Mammary epithelial cell (primary cell): ENCODE measurements around the gene FSCN2.

Experiments used
- EZH2 ChIP-seq: IDR thresholded peaks from 2 replicates; pipeline ENCODE4 v1.6.1; 2012; ENCODE audit warnings: low read length, inconsistent platforms, borderline replicate concordance
- TF ChIP-seq, protein P1 (sequence below), 2 donors: IDR thresholded peaks in 1 of 2; conservative IDR thresholded peaks in 1 of 2; 2 replicates each; pipeline ENCODE4 v1.5.1; 2011 to 2012; ENCODE audit warnings: inconsistent platforms in 2 of 2, low read length in 2 of 2, mild to moderate bottlenecking in 2 of 2, control low read depth in 1 of 2, low read depth in 1 of 2; ENCODE audit not compliant: insufficient read depth in 1 of 2; ENCODE audit errors: extremely low read depth in 1 of 2

DNA sequence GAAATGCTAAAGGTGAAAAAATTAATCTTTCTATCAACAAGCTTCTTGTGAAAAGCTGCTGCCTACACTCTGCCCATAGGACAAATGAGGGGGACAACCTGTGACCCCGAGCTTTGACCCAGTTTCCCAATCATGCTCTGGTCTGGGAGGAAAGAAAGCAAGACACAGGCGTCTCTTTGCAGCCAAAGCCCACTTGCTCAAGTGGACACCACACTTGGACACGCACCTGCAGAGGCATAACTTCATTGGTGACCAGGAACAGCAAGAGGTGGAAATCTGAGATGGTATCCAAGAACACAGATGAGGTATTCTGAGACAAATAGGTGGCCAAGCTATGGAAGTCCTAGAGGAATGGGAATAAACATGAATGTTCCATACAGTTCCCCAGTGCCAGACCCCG, 39.0 kb downstream of the FSCN2 start:
- TF ChIP-seq, protein P1, sequence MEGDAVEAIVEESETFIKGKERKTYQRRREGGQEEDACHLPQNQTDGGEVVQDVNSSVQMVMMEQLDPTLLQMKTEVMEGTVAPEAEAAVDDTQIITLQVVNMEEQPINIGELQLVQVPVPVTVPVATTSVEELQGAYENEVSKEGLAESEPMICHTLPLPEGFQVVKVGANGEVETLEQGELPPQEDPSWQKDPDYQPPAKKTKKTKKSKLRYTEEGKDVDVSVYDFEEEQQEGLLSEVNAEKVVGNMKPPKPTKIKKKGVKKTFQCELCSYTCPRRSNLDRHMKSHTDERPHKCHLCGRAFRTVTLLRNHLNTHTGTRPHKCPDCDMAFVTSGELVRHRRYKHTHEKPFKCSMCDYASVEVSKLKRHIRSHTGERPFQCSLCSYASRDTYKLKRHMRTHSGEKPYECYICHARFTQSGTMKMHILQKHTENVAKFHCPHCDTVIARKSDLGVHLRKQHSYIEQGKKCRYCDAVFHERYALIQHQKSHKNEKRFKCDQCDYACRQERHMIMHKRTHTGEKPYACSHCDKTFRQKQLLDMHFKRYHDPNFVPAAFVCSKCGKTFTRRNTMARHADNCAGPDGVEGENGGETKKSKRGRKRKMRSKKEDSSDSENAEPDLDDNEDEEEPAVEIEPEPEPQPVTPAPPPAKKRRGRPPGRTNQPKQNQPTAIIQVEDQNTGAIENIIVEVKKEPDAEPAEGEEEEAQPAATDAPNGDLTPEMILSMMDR (conservative IDR thresholded peaks at IDR 0.05 in 1 of 2, IDR thresholded peaks at IDR 0.05 in 1 of 2; ENCODE audit: extremely low read depth in 1 of 2, insufficient read depth in 1 of 2, low read depth in 1 of 2, low read length in 2 of 2) = no peak
- no peak for TF ChIP-seq EZH2
